Measurements from ENCODE around the gene PDIA6. TPM values are rescaled to one million over a fixed set of nuclear protein-coding genes. Genes with fewer than 3 reads are reported as not detected.

PDIA6 gene
- total and polyA plus RNA-seq, 10 of the 15 experiments (the other 5 are each of a cell fraction or from before 2014, with no cell fraction given) = 148 to 526 (median 209) TPM

DNA sequence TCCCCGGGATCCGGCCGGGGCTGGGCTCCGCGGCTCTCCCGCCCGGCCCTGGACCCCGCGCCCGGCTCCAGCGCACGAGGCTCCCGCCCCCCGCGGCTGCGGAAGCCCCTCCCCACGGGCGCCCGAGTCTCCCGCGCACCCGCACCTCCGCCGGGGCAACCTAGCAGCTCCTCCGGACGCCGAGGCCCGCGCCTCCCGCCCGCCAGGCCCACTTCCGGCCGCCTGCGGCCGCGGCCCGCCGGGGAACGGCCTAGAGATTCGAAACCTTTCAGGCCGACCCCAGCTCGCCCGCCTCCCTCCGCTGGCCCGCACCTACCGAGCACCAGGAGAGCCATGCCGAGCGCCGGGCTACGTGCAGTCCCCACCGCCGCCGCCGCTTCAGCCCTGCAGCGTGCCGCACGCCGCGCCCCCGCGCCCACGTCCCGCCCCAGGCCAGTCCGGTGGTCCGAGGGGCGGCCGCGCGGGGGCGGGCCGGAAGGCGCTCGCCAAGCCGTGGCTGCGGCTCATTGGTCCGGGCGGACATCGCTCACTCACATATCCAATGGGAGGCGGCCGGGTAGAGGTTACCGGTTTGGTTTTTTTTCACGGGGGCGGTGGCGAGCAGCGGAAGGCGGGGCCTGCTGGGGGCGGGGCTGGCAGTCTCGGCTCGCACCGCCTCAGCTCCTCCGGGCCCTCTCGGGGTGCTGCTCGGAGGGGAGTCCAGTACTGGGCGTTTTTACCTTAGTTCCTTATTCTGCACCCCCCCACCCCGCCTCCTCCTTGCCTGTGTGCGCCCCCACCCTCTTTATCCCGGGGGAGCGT, at the start of gene PDIA6 (continued):
- peak; percentile 51 for TF ChIP-seq FOS (IDR thresholded peaks at IDR 0.05; ENCODE audit: borderline replicate concordance, extremely low read depth, insufficient read length)
- 0 out of 2 replicates have a peak, but pooled peaks have one; percentile 31 for TF ChIP-seq RFX5 (IDR thresholded peaks at IDR 0.05; ENCODE audit: low read depth, low read length)
- no peak for TF ChIP-seq POLR2AphosphoS2 (IDR thresholded peaks at IDR 0.05; ENCODE audit: low read depth, low read length)
- no peak for TF ChIP-seq IKZF2 (IDR thresholded peaks at IDR 0.05)
- TF ChIP-seq BCL11A (IDR thresholded peaks at IDR 0.05; ENCODE audit: low read depth, low read length) = no peak
- TF ChIP-seq TCF3 (IDR thresholded peaks at IDR 0.05; ENCODE audit: borderline replicate concordance, insufficient read depth, low read depth, low read length) = no peak
- peak; percentile 74 for TF ChIP-seq GABPA (IDR thresholded peaks at IDR 0.05; ENCODE audit: low read depth)
- TF ChIP-seq ATF7 (IDR thresholded peaks at IDR 0.05; ENCODE audit: low read depth) = no peak
- peak; percentile 87 for TF ChIP-seq BACH1 (IDR thresholded peaks at IDR 0.05; ENCODE audit: borderline replicate concordance)
- TF ChIP-seq CREM (IDR thresholded peaks at IDR 0.05; ENCODE audit: low read depth) = peak; percentile 72
- no peak for TF ChIP-seq POU2F2 (IDR thresholded peaks at IDR 0.05; ENCODE audit: borderline replicate concordance, low read depth, low read length)
- TF ChIP-seq SUZ12 (IDR thresholded peaks at IDR 0.05; ENCODE audit: unreplicated experiment) = no peak
- no peak for TF ChIP-seq PAX8 (IDR thresholded peaks at IDR 0.05)
- TF ChIP-seq YBX1 (IDR thresholded peaks at IDR 0.05) = no peak

GRCh38 chr2:10862330-10862729, 49.7 kb upstream of the PDIA6 start:
- Histone ChIP-seq H4K20me1 (ENCODE audit: control insufficient read depth, insufficient read depth) (no peaks in the 10 kb centered on the region; the same call in 1 of the 2 replicates), H3K36me3 (ENCODE audit: control insufficient read depth in 2 of 2, insufficient read depth in 2 of 2, low read length in 1 of 2) (no peaks in the 10 kb centered on the region), H2AFZ (ENCODE audit: control insufficient read depth, low read depth, low read length) (no peak overlapping the region), H3K9ac (ENCODE audit: control insufficient read depth, insufficient read depth, low read length) (no peak overlapping the region), H3K79me2 (ENCODE audit: control insufficient read depth, insufficient read depth, low read length) (no peaks in the 10 kb centered on the region), H3K4me2 (ENCODE audit: control insufficient read depth, insufficient read depth) (no peak overlapping the region), H3K27me3 (replicated peaks in 1 of 2; ENCODE audit: control insufficient read depth in 2 of 2, insufficient read depth in 2 of 2, low read length in 1 of 2) (peaks cover 0 to 4% of the 10 kb centered on the region in 2 experiments; a peak in 3 of 4 replicates), H3K27ac (ENCODE audit: control insufficient read depth, insufficient read depth) (no peak overlapping the region), H3K9me3 (replicated peaks; ENCODE audit: control insufficient read depth, insufficient read depth, low read length) (no peaks in the 10 kb centered on the region), H3K4me3 (no peak overlapping the region), H3K4me1 (ENCODE audit: control insufficient read depth, insufficient read depth, low read length) (peaks cover 29% of the 10 kb centered on the region)
- WGBS (ENCODE audit: insufficient coverage, insufficient replicate concordance, low lambda C conversion rate, missing lambda C conversion rate) = 74% methylated on average over 9 of the region's 10 CpGs
- intact Hi-C loops (cut with micrococcal nuclease; ENCODE audit: unreplicated experiment) = no loop called here
- SMC1A ChIA-PET (ENCODE audit: uncharacterized antibody, unreplicated experiment) = interaction anchor here (1.0 kb wide), 1 partner anchor 24 kb away, joined by 3 read pairs; no protein-coding TSS in a partner anchor
- in situ Hi-C loops (cut with MboI) = no loop called here
- DNase-seq (ENCODE audit: low read depth, low spot score) = no peak
- TF ChIP-seq NFXL1 (IDR thresholded peaks at IDR 0.05; ENCODE audit: borderline replicate concordance) (no peak), NFIC (IDR thresholded peaks at IDR 0.05; ENCODE audit: low read depth, low read length) (no peak), NR2C2 (IDR thresholded peaks at IDR 0.05; ENCODE audit: borderline replicate concordance, control insufficient read depth, insufficient read length, low read depth) (no peak)
- ATAC-seq = no peak
- RAD21 ChIA-PET (ENCODE audit: unreplicated experiment) = no interaction called here
- no TSS peak for BruUV-seq (replicated peaks)
- FAIRE-seq = no peak
- CTCF ChIA-PET = interaction anchor here (1.1 to 1.3 kb wide), 2 partner anchors 27 to 38 kb away, joined by 3 to 4 read pairs; no protein-coding TSS in a partner anchor
- POLR2A ChIA-PET = interaction anchor here (0.6 kb wide), 1 partner anchor 64 kb away, joined by 5 read pairs; no protein-coding TSS in a partner anchor

Data from GM12878 (cell line).